Measurements from ENCODE around the gene LANCL3. TPM values are rescaled to one million over a fixed set of nuclear protein-coding genes. Genes with fewer than 3 reads are reported as not detected.

LANCL3 gene
- polyA plus RNA-seq, 5 donors: 2.6 to 4.3 (median 4.0) TPM

Other genes starting within 250 kb of the LANCL3 start
- gene PRRG1, start 222.3 kb upstream of the LANCL3 start, polyA plus RNA-seq (ENCODE audit: insufficient read depth in 1 of 5, insufficient read length in 5 of 5, low replicate concordance in 1 of 5): 10 to 100 TPM; 10.7 to 14.9 (median 13.5) TPM
- 1 to 10 TPM; 2.4 to 4.0 (median 2.8) TPM for gene XK, start 114.1 kb downstream of the LANCL3 start, polyA plus RNA-seq (ENCODE audit: insufficient read depth in 1 of 5, insufficient read length in 5 of 5, low replicate concordance in 1 of 5)
- gene CYBB, start 208.4 kb downstream of the LANCL3 start, polyA plus RNA-seq (ENCODE audit: insufficient read depth in 1 of 5, insufficient read length in 5 of 5, low replicate concordance in 1 of 5): 10 to 100 TPM; 12.6 to 17.9 (median 16.2) TPM